Heart left ventricle (tissue), 16 donors: ENCODE data around the gene NTSR2. TPM values are rescaled to one million over a fixed set of nuclear protein-coding genes. Genes with fewer than 3 reads are reported as not detected.

Experiments used
- ATAC-seq, 4 donors: fragments of 200-7000 bp; cut with Tn5 transposase; one replicate each; pipeline ENCODE4 v1.9.1; 2020 to 2022; ENCODE audit warnings: moderate library complexity in 4 of 4, mild to moderate bottlenecking in 3 of 4, moderate number of reproducible peaks in 1 of 4
- DNase-seq, 5 donors: peaks; one replicate each; pipeline ENCODE4 v3.0.0-alpha.2; 2020
- H3K27ac ChIP-seq, 12 donors: fragments of 200-600 bp; sonication (generic) in 4 of 12; one replicate each; pipeline versions ENCODE4 v1.5.0 to v1.8.0; 2016 to 2022; ENCODE audit warnings: mild to moderate bottlenecking in 2 of 12
- H3K27me3 ChIP-seq, 9 donors: fragments of 200-600 bp; sonication (generic) in 2 of 9; one replicate each; pipeline versions ENCODE4 v1.5.1 to v1.8.0; 2016 to 2022; ENCODE audit warnings: mild to moderate bottlenecking in 3 of 9
- H3K36me3 ChIP-seq, 9 donors: fragments of 200-600 bp; sonication (generic) in 2 of 9; one replicate each; pipeline versions ENCODE4 v1.5.0 to v1.8.0; 2018 to 2022; ENCODE audit warnings: mild to moderate bottlenecking in 2 of 9
- H3K4me1 ChIP-seq, 12 donors: fragments of 200-600 bp; sonication (generic) in 4 of 12; one replicate each; pipeline versions ENCODE4 v1.5.0 to v1.8.0; 2016 to 2022; ENCODE audit warnings: mild to moderate bottlenecking in 3 of 12
- H3K4me3 ChIP-seq, 12 donors: fragments of 200-600 bp; sonication (generic) in 4 of 12; one replicate each; pipeline versions ENCODE4 v1.5.0 to v1.8.0; 2017 to 2022; ENCODE audit warnings: mild to moderate bottlenecking in 9 of 12, moderate library complexity in 4 of 12
- H3K9me3 ChIP-seq, 12 donors: fragments of 200-600 bp; sonication (generic) in 4 of 12; one replicate each; pipeline versions ENCODE4 v1.5.0 to v1.8.0; 2016 to 2022; ENCODE audit warnings: mild to moderate bottlenecking in 1 of 12
- POLR2A ChIP-seq, 2 donors: fragments of 450-650 bp; IDR thresholded peaks; one replicate each; pipeline ENCODE4 v1.6.1; 2017; ENCODE audit warnings: antibody characterized with exemption in 2 of 2, mild to moderate bottlenecking in 2 of 2, moderate library complexity in 2 of 2
- WGBS, 4 donors: extraction: QIAGEN DNeasy Blood & Tissue Kit in 2 of 4; methylation state at CpG; one replicate each; pipeline versions ENCODE4 v1.1.5 to v1.1.7; 2013 to 2018; 5-methylcytosine and 5-hydroxymethylcytosine counted together
- intact Hi-C, 10 donors: fragments of 100-400 bp; cut with DNase I; formaldehyde crosslinking; loops; one replicate each; pipeline versions ENCODE4 v1.11.1 to v1.14.2; 2022
- polyA plus RNA-seq, 2 donors: library from polyadenylated mRNA; stranded (reverse); fragments of 200-250 nt; gene quantifications; one replicate each; pipeline ENCODE4 v1.2.3, GENCODE V29; 2013
- total RNA-seq, 9 donors: library from RNA; depleted of rRNA in 2 of 9; stranded (reverse); fragments of >200 nt in 2 of 9; fragmentation: NEBNext Ultra II Directional in 3 of 9; extraction: Animal tissue kit (Norgen Biotek cat#: 25700) in 3 of 9; gene quantifications; one replicate each; pipeline versions ENCODE4 v1.1.0 to v1.2.4, GENCODE V29; 2016 to 2023
- TF ChIP-seq, protein P1 (sequence below), 12 donors: fragments of 200-600 bp; sonication (generic) in 4 of 12; IDR thresholded peaks; one replicate each; pipeline versions ENCODE4 v1.5.0 to v1.8.0; 2018 to 2022; ENCODE audit warnings: antibody characterized with exemption in 12 of 12, mild to moderate bottlenecking in 5 of 12
- donor health status: ischemic (EF 13 %, LVEDD 7.1; RV severe dilation, severe dysfunction).
- donor health status: healthy with polysubstance abuse.
- donor health status: DM: no; HTN: yes; CAD: no.
- donor health status: DM: no; HTN: no; CAD: no.
- donor health status: ischemic (EF 25% LVEDD 6.9; RV normal size, moderate dysfunction).
- donor health status: ischemic (EF 25% LVEDD 5.7; RV mildly dilated, moderate dysfunction).
- donor health status: healthy.
- donor health status: DM: yes; HTN: yes; CAD: no.
- donor health status: ischemic (EF 35%, LVEDD 5.7; RV mildly dilated, moderate dysfunction).
- donor health status: nonischemic (EF 11% LVEDD 7.7; RV severe dilation, severe dysfunction).
- donor health status: DM: yes; HTN: yes; CAD: no.
- donor health status: PGD.
- donor health status: ischemic (EF 29% LVEDD 5.4; RV normal size, mild dysfunction).
- donor health status: nonischemic (EF 23%, LVEDD 6.1; RV moderate dilation, normal function).

Gene NTSR2
- total and polyA plus RNA-seq, 11 donors: 0.04 to 0.16 TPM; not detected in 9

DNA sequence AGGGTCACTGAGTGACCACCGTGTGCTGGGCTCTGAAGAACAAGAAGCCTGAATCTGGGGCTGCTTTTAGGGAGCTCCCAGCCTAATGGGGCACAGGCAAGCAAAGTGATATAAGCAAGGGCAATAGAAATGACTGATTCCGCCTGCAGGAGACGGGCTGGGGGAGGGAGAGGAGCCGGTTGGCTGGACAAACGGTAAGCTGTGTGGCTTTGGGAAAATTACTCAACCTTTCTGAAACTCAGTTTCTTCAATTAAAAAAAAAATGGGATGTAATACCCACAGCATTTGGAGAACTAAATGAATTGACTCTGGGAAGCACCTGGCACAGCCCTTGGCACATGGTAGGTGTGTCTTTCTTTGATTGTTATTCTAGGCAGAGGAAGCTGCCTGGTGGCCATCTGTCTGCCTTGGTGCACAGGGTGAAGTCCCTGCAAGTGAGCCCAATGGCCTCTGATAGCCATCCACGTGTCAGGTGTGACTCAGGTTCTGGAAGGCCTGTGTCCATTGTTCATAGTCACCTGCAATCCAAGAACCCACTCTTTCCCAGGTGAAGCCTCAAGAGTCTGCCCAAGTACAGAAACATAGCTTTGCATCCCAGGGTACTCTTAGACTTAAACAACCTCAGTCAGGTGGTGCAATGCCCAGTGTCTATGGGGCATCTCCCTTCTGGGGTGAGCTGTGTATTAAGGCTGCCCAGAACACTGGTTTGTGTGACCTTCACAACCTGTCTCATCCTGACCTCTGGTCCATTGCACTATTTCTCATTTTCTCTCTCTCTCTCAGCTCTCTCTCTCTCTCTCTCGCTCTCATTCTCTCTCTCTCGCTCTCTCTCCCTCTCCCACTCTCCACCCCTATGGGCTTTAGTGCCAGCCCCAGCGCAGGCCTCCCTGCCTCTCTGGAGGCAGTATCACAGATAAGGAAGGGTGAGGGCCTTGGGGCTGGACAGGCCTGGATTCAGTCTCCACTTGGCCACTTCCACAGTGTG lies 30.0 kb upstream of the NTSR2 start:
- ATAC-seq (no peak), DNase-seq (no peak)
- Histone ChIP-seq H3K9me3 (no peaks in the 10 kb centered on the region), H3K4me3 (no peak overlapping the region), H3K27me3 (no peaks in the 10 kb centered on the region), H3K4me1 (peaks cover 2 to 33% (median 18%) of the 10 kb centered on the region in 12 donors), H3K27ac (no peak overlapping the region), H3K36me3 (no peaks in the 10 kb centered on the region)
- intact Hi-C loops: loop anchor here in 4 of 10 donors (2.0 to 10.0 kb wide), 4 partner anchors 42 to 1305 kb away; partner anchors contain the start of gene LPIN1 (in 1 of the 4)
- WGBS, 4 donors: 80 to 82% (median 80%) methylated on average over 9 of the region's 9 CpGs
- TF ChIP-seq, protein P1, sequence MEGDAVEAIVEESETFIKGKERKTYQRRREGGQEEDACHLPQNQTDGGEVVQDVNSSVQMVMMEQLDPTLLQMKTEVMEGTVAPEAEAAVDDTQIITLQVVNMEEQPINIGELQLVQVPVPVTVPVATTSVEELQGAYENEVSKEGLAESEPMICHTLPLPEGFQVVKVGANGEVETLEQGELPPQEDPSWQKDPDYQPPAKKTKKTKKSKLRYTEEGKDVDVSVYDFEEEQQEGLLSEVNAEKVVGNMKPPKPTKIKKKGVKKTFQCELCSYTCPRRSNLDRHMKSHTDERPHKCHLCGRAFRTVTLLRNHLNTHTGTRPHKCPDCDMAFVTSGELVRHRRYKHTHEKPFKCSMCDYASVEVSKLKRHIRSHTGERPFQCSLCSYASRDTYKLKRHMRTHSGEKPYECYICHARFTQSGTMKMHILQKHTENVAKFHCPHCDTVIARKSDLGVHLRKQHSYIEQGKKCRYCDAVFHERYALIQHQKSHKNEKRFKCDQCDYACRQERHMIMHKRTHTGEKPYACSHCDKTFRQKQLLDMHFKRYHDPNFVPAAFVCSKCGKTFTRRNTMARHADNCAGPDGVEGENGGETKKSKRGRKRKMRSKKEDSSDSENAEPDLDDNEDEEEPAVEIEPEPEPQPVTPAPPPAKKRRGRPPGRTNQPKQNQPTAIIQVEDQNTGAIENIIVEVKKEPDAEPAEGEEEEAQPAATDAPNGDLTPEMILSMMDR (IDR thresholded peaks at IDR 0.05): no peak
- TF ChIP-seq POLR2A (IDR thresholded peaks at IDR 0.05): no peak

DNA sequence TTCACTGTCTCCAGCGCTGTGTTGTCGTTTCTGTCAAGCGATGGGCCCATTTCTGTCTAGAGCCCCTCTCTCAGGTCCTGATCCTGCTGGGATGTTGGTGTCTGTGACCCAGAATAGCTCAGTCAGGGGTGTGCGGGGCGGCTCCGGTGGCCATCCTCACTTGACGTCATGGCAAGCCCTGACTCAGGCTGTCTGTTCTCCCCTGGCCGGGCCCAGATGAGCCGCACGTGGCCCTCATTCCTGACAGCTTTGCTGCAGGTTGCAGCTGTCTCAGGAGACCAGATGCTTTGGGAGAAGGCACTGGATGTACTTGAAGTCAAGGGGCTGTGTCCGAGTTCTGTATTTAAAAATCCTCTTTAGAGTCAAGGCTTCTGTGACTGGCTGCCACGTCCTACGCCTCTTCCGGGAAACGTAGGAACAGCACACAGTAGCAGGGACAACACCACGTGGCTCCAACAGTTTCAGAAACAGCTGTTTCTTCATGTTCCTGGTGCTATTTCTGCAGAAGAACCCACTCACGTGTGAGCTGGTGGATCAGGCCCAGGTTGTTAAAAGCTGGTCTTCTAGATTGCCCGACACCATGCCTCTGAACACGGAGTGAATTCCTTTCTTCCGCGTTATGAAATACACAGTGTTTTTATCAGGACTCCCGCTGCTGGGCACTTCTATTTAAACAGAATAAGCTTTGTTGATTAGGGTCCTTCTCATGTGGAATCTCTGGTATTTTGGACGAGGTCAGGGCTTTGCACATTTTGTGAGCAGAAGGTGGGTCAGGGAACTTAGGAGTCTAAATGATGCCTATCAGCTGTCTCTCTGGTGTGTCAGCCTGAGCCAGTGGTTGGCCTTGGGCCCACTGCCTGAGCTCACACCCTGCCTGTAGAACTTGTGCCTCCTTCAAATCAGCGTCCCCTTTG lies 28.3 kb upstream of the NTSR2 start:
- Histone ChIP-seq H3K4me1 (peaks cover 2 to 34% (median 18%) of the 10 kb centered on the region in 12 donors), H3K27me3 (no peaks in the 10 kb centered on the region)
- intact Hi-C loops: loop anchor here in 3 of 10 donors (2.0 to 10.0 kb wide), 3 partner anchors 49 to 1307 kb away; partner anchors contain the start of gene LPIN1 (in 1 of the 3)

DNA sequence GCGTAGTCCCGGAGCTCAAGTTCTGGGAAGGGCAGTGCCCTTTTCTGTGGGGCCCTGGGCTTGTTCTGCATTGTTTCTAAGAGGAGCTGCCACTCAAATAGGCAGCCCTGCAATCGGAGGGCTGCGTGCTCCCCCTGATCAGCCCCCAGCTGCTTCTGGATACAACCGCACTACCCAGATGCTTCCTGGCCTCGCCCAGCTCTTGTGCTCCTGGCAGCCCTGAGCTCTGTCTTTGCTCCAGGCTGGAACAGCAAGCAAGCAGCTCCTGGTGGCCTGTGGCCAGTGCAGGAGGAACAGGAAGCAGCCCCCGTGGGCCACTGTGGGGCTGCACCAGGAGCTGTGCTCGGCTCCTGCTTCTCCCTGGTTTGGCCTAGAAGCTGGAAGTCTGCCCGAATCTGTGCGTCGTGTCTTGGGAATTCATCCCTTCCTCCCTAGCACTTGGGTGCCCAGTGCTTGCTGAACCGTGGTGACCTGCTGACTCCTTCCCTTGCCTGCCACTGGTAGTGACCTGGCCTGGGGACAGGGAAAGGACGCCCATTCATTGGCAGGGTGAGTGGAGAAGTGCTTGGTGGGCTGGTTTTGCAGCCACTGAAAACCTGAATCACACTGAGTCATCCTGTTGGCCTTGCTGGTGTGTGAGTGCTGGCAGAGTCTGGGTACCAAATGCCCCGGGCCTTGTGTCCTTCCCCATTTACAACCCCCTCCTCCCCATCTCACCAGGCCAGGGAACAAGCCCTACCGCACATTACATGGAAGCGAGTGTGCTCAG lies 27.3 kb upstream of the NTSR2 start:
- TF ChIP-seq, protein P1 (IDR thresholded peaks at IDR 0.05): no peak
- TF ChIP-seq POLR2A (IDR thresholded peaks at IDR 0.05): no peak
- intact Hi-C loops: loop anchor here in 2 of 10 donors (5.0 to 10.0 kb wide), 2 partner anchors 50 to 1308 kb away; partner anchors contain the start of gene LPIN1 (in 1 of the 2)
- Histone ChIP-seq H3K4me3 (no peak overlapping the region), H3K36me3 (no peaks in the 10 kb centered on the region), H3K27me3 (no peaks in the 10 kb centered on the region), H3K4me1 (peaks cover 2 to 40% (median 18%) of the 10 kb centered on the region in 12 donors), H3K27ac (peak overlapping the region in 11 of 12 donors; percentile 26 to 80 (median 70)), H3K9me3 (no peaks in the 10 kb centered on the region)
- WGBS, 4 donors: 44 to 55% (median 50%) methylated on average over 8 to 16 of the region's 16 CpGs
- ATAC-seq (peak; percentile 1 to 43 (median 23)), DNase-seq (peak in 4 of 5 donors; percentile 37 to 73 (median 60))

More for the DNA sequence above, 28.3 kb upstream of the NTSR2 start:
- peak in 3 of 5 donors; percentile 44 to 87 (median 67) for DNase-seq
- H3K36me3 ChIP-seq: no peaks in the 10 kb centered on the region
- TF ChIP-seq POLR2A (IDR thresholded peaks at IDR 0.05): no peak
- TF ChIP-seq, protein P1 (IDR thresholded peaks at IDR 0.05): peak in 3 of 12 donors; percentile 23 to 36 (median 28)
- peak; percentile 72 to 92 (median 78) for ATAC-seq
- WGBS, 4 donors: 37 to 60% (median 52%) methylated on average over 17 to 24 of the region's 24 CpGs
- H3K27ac ChIP-seq: peak overlapping the region; percentile 26 to 80 (median 62)
- no peaks in the 10 kb centered on the region for H3K9me3 ChIP-seq
- H3K4me3 ChIP-seq: peak overlapping the region in 3 of 12 donors; percentile 8 to 13 (median 12)
